ENCODE measurements around the gene PLEKHG4B.

DNA sequence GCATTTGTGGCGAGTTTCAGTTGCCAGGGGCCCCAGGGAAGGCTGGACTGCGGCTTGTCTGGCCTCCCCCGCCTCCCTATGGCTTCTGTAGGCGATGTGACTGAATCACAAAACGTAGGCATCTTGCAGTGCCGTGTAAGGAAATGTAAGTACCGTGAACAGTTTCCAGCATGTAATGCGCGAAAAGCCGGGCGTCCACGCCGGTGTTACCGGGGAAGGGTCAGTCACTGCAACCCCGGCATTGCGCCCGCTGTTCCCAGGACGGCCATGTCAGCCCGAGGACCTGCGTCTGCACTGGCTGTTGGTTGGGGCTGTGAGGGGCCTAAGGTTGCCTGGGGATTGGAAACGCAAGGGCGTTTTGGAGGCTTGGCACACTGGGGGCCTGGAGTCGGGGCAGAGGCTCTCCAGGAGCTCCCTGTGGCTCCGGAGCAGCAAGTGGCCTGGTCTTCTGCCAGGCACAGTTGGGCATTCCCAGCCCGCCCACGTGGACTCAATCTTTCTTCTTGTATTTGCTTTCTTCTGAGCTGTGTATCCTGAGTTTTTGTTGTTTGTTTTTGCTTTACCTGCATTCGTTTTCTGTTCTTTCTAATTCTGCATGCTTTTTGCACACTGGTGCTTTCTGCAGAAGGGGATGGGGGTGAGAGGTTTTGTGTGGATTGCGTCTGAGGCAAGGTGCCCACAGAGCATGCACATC, 36.9 kb upstream of the PLEKHG4B start:
- no peak for TF ChIP-seq TAF1 (IDR thresholded peaks at IDR 0.05; ENCODE audit: low read depth)
- TF ChIP-seq, protein P1, sequence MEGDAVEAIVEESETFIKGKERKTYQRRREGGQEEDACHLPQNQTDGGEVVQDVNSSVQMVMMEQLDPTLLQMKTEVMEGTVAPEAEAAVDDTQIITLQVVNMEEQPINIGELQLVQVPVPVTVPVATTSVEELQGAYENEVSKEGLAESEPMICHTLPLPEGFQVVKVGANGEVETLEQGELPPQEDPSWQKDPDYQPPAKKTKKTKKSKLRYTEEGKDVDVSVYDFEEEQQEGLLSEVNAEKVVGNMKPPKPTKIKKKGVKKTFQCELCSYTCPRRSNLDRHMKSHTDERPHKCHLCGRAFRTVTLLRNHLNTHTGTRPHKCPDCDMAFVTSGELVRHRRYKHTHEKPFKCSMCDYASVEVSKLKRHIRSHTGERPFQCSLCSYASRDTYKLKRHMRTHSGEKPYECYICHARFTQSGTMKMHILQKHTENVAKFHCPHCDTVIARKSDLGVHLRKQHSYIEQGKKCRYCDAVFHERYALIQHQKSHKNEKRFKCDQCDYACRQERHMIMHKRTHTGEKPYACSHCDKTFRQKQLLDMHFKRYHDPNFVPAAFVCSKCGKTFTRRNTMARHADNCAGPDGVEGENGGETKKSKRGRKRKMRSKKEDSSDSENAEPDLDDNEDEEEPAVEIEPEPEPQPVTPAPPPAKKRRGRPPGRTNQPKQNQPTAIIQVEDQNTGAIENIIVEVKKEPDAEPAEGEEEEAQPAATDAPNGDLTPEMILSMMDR (IDR thresholded peaks at IDR 0.05; ENCODE audit: poor library complexity, severe bottlenecking), result no peak
- no peak for TF ChIP-seq POLR2AphosphoS5 (IDR thresholded peaks at IDR 0.05)
- no peak for TF ChIP-seq MXI1 (conservative IDR thresholded peaks at IDR 0.05; ENCODE audit: poor library complexity, severe bottlenecking)
- TF ChIP-seq EZH2 (IDR thresholded peaks at IDR 0.05; ENCODE audit: borderline replicate concordance, insufficient read depth, low read length, poor library complexity, severe bottlenecking), result no peak
- no peak for TF ChIP-seq RAD21 (conservative IDR thresholded peaks at IDR 0.05)
- TF ChIP-seq EP300 (conservative IDR thresholded peaks at IDR 0.05; ENCODE audit: poor library complexity, severe bottlenecking), result no peak
- no peak for TF ChIP-seq SMC3 (conservative IDR thresholded peaks at IDR 0.05; ENCODE audit: poor library complexity)
- TF ChIP-seq REST (IDR thresholded peaks at IDR 0.05; ENCODE audit: borderline replicate concordance), result no peak
